K562 (cell line): ENCODE measurements around the gene SIGLEC9. TPM values are rescaled to one million over a fixed set of nuclear protein-coding genes. Genes with fewer than 3 reads are reported as not detected.
A peak's percentile ranks its signal among the peaks of the same experiment; 100 is the strongest.

Experiments used
- CBFA2T2 ChIP-seq: fragments of 450-650 bp; conservative IDR thresholded peaks from 2 replicates; pipeline ENCODE4 v1.6.1; 2017; ENCODE audit warnings: mild to moderate bottlenecking
- CREB1 ChIP-seq, 2 experiments: sonication (generic) in 1 of 2; formaldehyde crosslinking in 1 of 2; IDR thresholded peaks; 2 replicates each; pipeline versions ENCODE4 v1.6.1 to v1.8.0; 2012 to 2022; ENCODE audit warnings: inconsistent platforms in 1 of 2, mild to moderate bottlenecking in 1 of 2, missing genetic modification reagents in 1 of 2, moderate library complexity in 1 of 2
- ETV5 ChIP-seq: sonication (generic); formaldehyde crosslinking; IDR thresholded peaks from 2 replicates; pipeline ENCODE4 v1.4.0; 2020; ENCODE audit warnings: low read depth, mild to moderate bottlenecking, missing genetic modification reagents
- FOS ChIP-seq: IDR thresholded peaks from 3 replicates; pipeline ENCODE4 v1.6.1; 2011; ENCODE audit not compliant: insufficient read length; ENCODE audit errors: extremely low read depth
- HNRNPK ChIP-seq: fragments of 200-400 bp; formaldehyde crosslinking; IDR thresholded peaks from one replicate; pipeline ENCODE4 v1.6.1; 2018; ENCODE audit warnings: mild to moderate bottlenecking, low read depth, low read length; ENCODE audit not compliant: poor library complexity, severe bottlenecking
- KDM5B ChIP-seq: fragments of 200-600 bp; sonication (generic); IDR thresholded peaks from 2 replicates; pipeline ENCODE4 v1.6.1; 2012; ENCODE audit warnings: low read depth, mild to moderate bottlenecking, moderate library complexity, low read length, control low read depth, inconsistent platforms; ENCODE audit not compliant: insufficient replicate concordance
- MXD1 ChIP-seq: fragments of 250-450 bp; sonication (Bioruptor Pico); IDR thresholded peaks from 2 replicates; pipeline ENCODE4 v1.8.0; 2021; ENCODE audit warnings: borderline replicate concordance, mild to moderate bottlenecking, moderate library complexity; ENCODE audit not compliant: poor library complexity, severe bottlenecking
- NR1H2 ChIP-seq: sonication (generic); formaldehyde crosslinking; IDR thresholded peaks from 2 replicates; pipeline ENCODE4 v1.4.0; 2020; ENCODE audit warnings: mild to moderate bottlenecking, missing genetic modification reagents
- POLR3G ChIP-seq: IDR thresholded peaks from 2 replicates; pipeline ENCODE4 v1.6.1; 2011; ENCODE audit not compliant: insufficient read length, insufficient replicate concordance; ENCODE audit errors: extremely low read depth
- POU5F1 ChIP-seq: fragments of 150-350 bp; IDR thresholded peaks from 2 replicates; pipeline ENCODE4 v1.6.1; 2014; ENCODE audit warnings: borderline replicate concordance, low read length, low read depth, mild to moderate bottlenecking; ENCODE audit not compliant: partially characterized antibody
- RBM14 ChIP-seq: fragments of 200-400 bp; formaldehyde crosslinking; IDR thresholded peaks from 2 replicates; pipeline ENCODE4 v1.6.1; 2018; ENCODE audit warnings: low read depth, mild to moderate bottlenecking, low read length, moderate library complexity, borderline replicate concordance; ENCODE audit not compliant: insufficient read depth
- RBM17 ChIP-seq: fragments of 200-400 bp; formaldehyde crosslinking; IDR thresholded peaks from 2 replicates; pipeline ENCODE4 v1.6.1; 2017; ENCODE audit warnings: low read depth, mild to moderate bottlenecking, low read length, borderline replicate concordance
- RCOR1 ChIP-seq, 2 experiments: IDR thresholded peaks; 2 replicates each; pipeline ENCODE4 v1.6.1; 2012; ENCODE audit warnings: low read depth in 2 of 2, low read length in 2 of 2, borderline replicate concordance in 1 of 2, improper control_type of control experiment in 1 of 2
- SAFB ChIP-seq: fragments of 200-400 bp; formaldehyde crosslinking; IDR thresholded peaks from 2 replicates; pipeline ENCODE4 v1.6.1; 2017; ENCODE audit warnings: low read depth, low read length, borderline replicate concordance
- SMARCB1 ChIP-seq: IDR thresholded peaks from 2 replicates; pipeline ENCODE4 v1.6.1; 2011; ENCODE audit warnings: improper control_type of control experiment, low read depth; ENCODE audit not compliant: insufficient read length
- SRSF1 ChIP-seq: fragments of 200-400 bp; formaldehyde crosslinking; IDR thresholded peaks from 2 replicates; pipeline ENCODE4 v1.6.1; 2017; ENCODE audit warnings: mild to moderate bottlenecking, low read depth, low read length, moderate library complexity
- USF1 ChIP-seq: sonication (generic); formaldehyde crosslinking; IDR thresholded peaks from 2 replicates; pipeline ENCODE4 v1.9.0; 2022; ENCODE audit warnings: mild to moderate bottlenecking, missing genetic modification reagents
- VEZF1 ChIP-seq: fragments of 200-800 bp; sonication (Bioruptor generic); IDR thresholded peaks from 2 replicates; pipeline ENCODE4 v1.6.1; 2017; ENCODE audit warnings: missing genetic modification characterization, missing compliant biosample characterization
- XRCC5 ChIP-seq: fragments of 200-400 bp; formaldehyde crosslinking; IDR thresholded peaks from 2 replicates; pipeline ENCODE4 v1.6.1; 2017; ENCODE audit warnings: low read depth, mild to moderate bottlenecking, low read length
- ZBTB49 ChIP-seq: sonication (generic); formaldehyde crosslinking; IDR thresholded peaks from 2 replicates; pipeline ENCODE4 v1.8.0; 2022; ENCODE audit warnings: missing genetic modification reagents, mild to moderate bottlenecking, borderline replicate concordance
- ZNF165 ChIP-seq: fragments of 250-450 bp; sonication (Bioruptor Pico); IDR thresholded peaks from 2 replicates; pipeline ENCODE4 v1.4.0; 2020; ENCODE audit warnings: borderline replicate concordance
- ZNF354B ChIP-seq: fragments of 250-450 bp; sonication (Bioruptor Pico); IDR thresholded peaks from 2 replicates; pipeline ENCODE4 v1.4.0; 2020
- polyA plus RNA-seq, 8 experiments: library from polyadenylated mRNA; depleted of rRNA in 4 of 8; stranded (reverse) in 5 of 8; unstranded in 3 of 8; fragments of >200 nt; fragmentation: Nextera tagmentation in 2 of 8; fragmentation: Illumina TruSeq in 1 of 8; extraction: Ambion mirVana in 2 of 8; extraction: Trizol in 1 of 8; gene quantifications; 2 replicates each; pipeline versions ENCODE4 v1.2.1 to v1.2.3, GENCODE V29; 2011 to 2014; ENCODE audit warnings: inconsistent platforms in 1 of 8, missing spikeins in 1 of 8
- total RNA-seq, 7 experiments: library from RNA; depleted of rRNA in 6 of 7; stranded (reverse); fragments of >200 nt in 6 of 7; fragmentation: Illumina TruSeq in 2 of 7; extraction: Trizol in 2 of 7; gene quantifications; 2 replicates each; pipeline versions ENCODE4 v1.2.1 to v1.2.3, GENCODE V29; 2011 to 2021; ENCODE audit warnings: low replicate concordance in 1 of 7

SIGLEC9 gene
- total and polyA plus RNA-seq, 9 of the 15 experiments (the other 6 are each of a cell fraction or from before 2014, with no cell fraction given): 0.09 to 0.34 (median 0.22) TPM; not detected in 4

GRCh38 chr19:51108066-51108804 lies 16.5 kb upstream of the SIGLEC9 start, which contains the start of gene CTU1 (continued):
- peak; percentile 81 for TF ChIP-seq MXD1
- TF ChIP-seq ZBTB49: no peak
- no peak for TF ChIP-seq POLR3G
- no peak for TF ChIP-seq RBM17
- TF ChIP-seq RBM14: no peak
- TF ChIP-seq CBFA2T2: no peak
- TF ChIP-seq POU5F1: peak; percentile 87
- TF ChIP-seq NR1H2 (CRISPR knock-in tag): no peak
- TF ChIP-seq CREB1 (IDR thresholded peaks at IDR 0.05): peak; percentile 55
- peak; percentile 84 for TF ChIP-seq CREB1 (CRISPR knock-in tag; IDR thresholded peaks at IDR 0.05)
- no peak for TF ChIP-seq XRCC5
- no peak for TF ChIP-seq ZNF354B
- TF ChIP-seq SRSF1: no peak
- no peak for TF ChIP-seq USF1 (CRISPR knock-in tag)
- TF ChIP-seq VEZF1: peak; percentile 93
- TF ChIP-seq ZNF165 (CRISPR knock-in tag): no peak
- TF ChIP-seq ETV5 (CRISPR knock-in tag): peak; percentile 80
- TF ChIP-seq FOS: no peak
- no peak for TF ChIP-seq RCOR1 (IDR thresholded peaks at IDR 0.05; ENCODE audit: borderline replicate concordance in 1 of 2, low read depth in 2 of 2, low read length in 2 of 2)
- no peak for TF ChIP-seq SMARCB1
- peak; percentile 14 for TF ChIP-seq KDM5B
- TF ChIP-seq SAFB: no peak
- TF ChIP-seq HNRNPK: no peak
